Endodermal cell (in vitro differentiated cells): ENCODE data around the gene C4BPA. TPM values are rescaled to one million over a fixed set of nuclear protein-coding genes. Genes with fewer than 3 reads are reported as not detected.

ENCODE experiments used
- DNase-seq: peaks from one replicate; pipeline ENCODE4 v3.0.0-alpha.2; 2017
- H3K27ac ChIP-seq: 2 replicates; pipeline ENCODE4 v1.5.1; 2013; ENCODE audit warnings: mild to moderate bottlenecking, low read depth, low read length, moderate library complexity
- H3K27me3 ChIP-seq: 2 replicates; pipeline ENCODE4 v1.6.1; 2013; ENCODE audit warnings: mild to moderate bottlenecking, low read length, moderate library complexity; ENCODE audit not compliant: insufficient read depth, control insufficient read depth, poor library complexity, severe bottlenecking
- H3K36me3 ChIP-seq: 2 replicates; pipeline ENCODE4 v1.7.0; 2013; ENCODE audit warnings: mild to moderate bottlenecking, low read length, moderate library complexity; ENCODE audit not compliant: control insufficient read depth, insufficient read depth
- H3K4me1 ChIP-seq: one replicate; pipeline ENCODE4 v1.7.0; 2013; ENCODE audit warnings: low read length; ENCODE audit not compliant: control insufficient read depth, insufficient read depth
- H3K4me3 ChIP-seq: 2 replicates; pipeline ENCODE4 v1.5.1; 2013; ENCODE audit warnings: mild to moderate bottlenecking, low read length, moderate library complexity
- H3K9ac ChIP-seq: 2 replicates; pipeline ENCODE4 v1.6.1; 2013; ENCODE audit warnings: mild to moderate bottlenecking, low read length, moderate library complexity; ENCODE audit not compliant: poor library complexity, severe bottlenecking; ENCODE audit errors: extremely low read depth
- H3K9me3 ChIP-seq: 2 replicates; pipeline ENCODE4 v1.6.1; 2013; ENCODE audit warnings: mild to moderate bottlenecking, low read length, moderate library complexity; ENCODE audit not compliant: control insufficient read depth
- H3K27ac Mint-ChIP-seq: 2 replicates; pipeline ENCODE4 v1.8.0; 2020; ENCODE audit warnings: mixed read lengths
- H3K27me3 Mint-ChIP-seq: 2 replicates; pipeline ENCODE4 v1.8.0; 2021; ENCODE audit warnings: mild to moderate bottlenecking, mixed read lengths; ENCODE audit not compliant: insufficient read depth
- H3K36me3 Mint-ChIP-seq: 2 replicates; pipeline ENCODE4 v1.8.0; 2020; ENCODE audit warnings: low read depth, mixed read lengths
- H3K4me1 Mint-ChIP-seq: 2 replicates; pipeline ENCODE4 v1.8.0; 2020; ENCODE audit warnings: mixed read lengths
- H3K4me3 Mint-ChIP-seq: 2 replicates; pipeline ENCODE4 v1.8.0; 2020; ENCODE audit warnings: mild to moderate bottlenecking, moderate library complexity, mixed read lengths
- H3K9me3 Mint-ChIP-seq: 2 replicates; pipeline ENCODE4 v1.8.0; 2020; ENCODE audit warnings: mild to moderate bottlenecking, mixed read lengths
- CTCF ChIP-seq: fragments of 200-600 bp; sonication (generic); conservative IDR thresholded peaks from 2 replicates; pipeline ENCODE4 v1.5.0; 2021; ENCODE audit warnings: antibody characterized with exemption, mild to moderate bottlenecking
- WGBS, 2 experiments: methylation state at CpG; one replicate each; pipeline versions ENCODE4 v1.1.5 to v1.1.7; 2013; ENCODE audit warnings: missing lambda C conversion rate in 2 of 2, mixed read lengths in 1 of 2; ENCODE audit not compliant: insufficient coverage in 1 of 2, insufficient read length in 1 of 2; 5-methylcytosine and 5-hydroxymethylcytosine counted together
- total RNA-seq, 2 donors: library from RNA; stranded (reverse); fragmentation: NEBNext Ultra II Directional in 1 of 2; extraction: Animal tissue kit (Norgen Biotek cat#: 25700) in 1 of 2; gene quantifications; 2 replicates in 1 of 2; 3 replicates in 1 of 2; pipeline ENCODE4 v1.2.1, GENCODE V29; 2021

Gene C4BPA
- total RNA-seq, 2 donors from 2014 or later: not detected

- H3K27ac ChIP-seq: no peak overlapping the region
- Mint-ChIP-seq H3K27ac (no peak overlapping the region), H3K9me3 (no peaks in the 10 kb centered on the region), H3K36me3 (peaks cover 2% of the 10 kb centered on the region), H3K4me1 (peaks cover 12% of the 10 kb centered on the region), H3K4me3 (no peak overlapping the region), H3K27me3 (peaks cover 2% of the 10 kb centered on the region)
- no peaks in the 10 kb centered on the region for H3K36me3 ChIP-seq
- H3K4me3 ChIP-seq: no peak overlapping the region
- 92 to 100% methylated on average over 3 to 6 of the region's 6 CpGs for WGBS, 2 experiments
- no peak for TF ChIP-seq CTCF
- H3K9me3 ChIP-seq: no peaks in the 10 kb centered on the region
- no peaks in the 10 kb centered on the region for H3K4me1 ChIP-seq
- no peak overlapping the region for H3K9ac ChIP-seq
- H3K27me3 ChIP-seq: no peaks in the 10 kb centered on the region
- DNase-seq: no peak
Observed at GRCh38 chr1:207056673-207057072, 47.4 kb upstream of the C4BPA start.

- Histone ChIP-seq H3K36me3 (no peaks in the 10 kb centered on the region), H3K4me3 (no peak overlapping the region), H3K4me1 (no peaks in the 10 kb centered on the region), H3K27ac (no peak overlapping the region), H3K27me3 (no peaks in the 10 kb centered on the region), H3K9ac (no peak overlapping the region), H3K9me3 (no peaks in the 10 kb centered on the region)
- 89 to 92% methylated on average over 2 to 4 of the region's 4 CpGs for WGBS, 2 experiments
- Mint-ChIP-seq H3K4me3 (no peak overlapping the region), H3K9me3 (no peaks in the 10 kb centered on the region), H3K27ac (no peak overlapping the region), H3K4me1 (peaks cover 12% of the 10 kb centered on the region), H3K27me3 (peaks cover 2% of the 10 kb centered on the region), H3K36me3 (peaks cover 11% of the 10 kb centered on the region)
- no peak for DNase-seq
- no peak for TF ChIP-seq CTCF
Observed at GRCh38 chr1:207058252-207058651, 45.8 kb upstream of the C4BPA start.

- Mint-ChIP-seq H3K9me3 (no peaks in the 10 kb centered on the region), H3K4me1 (peaks cover 10% of the 10 kb centered on the region), H3K27me3 (no peaks in the 10 kb centered on the region), H3K36me3 (peaks cover 13% of the 10 kb centered on the region), H3K4me3 (no peak overlapping the region), H3K27ac (peak overlapping the region; percentile 74)
- Histone ChIP-seq H3K27me3 (no peaks in the 10 kb centered on the region), H3K9ac (no peak overlapping the region), H3K36me3 (no peaks in the 10 kb centered on the region), H3K4me3 (no peak overlapping the region), H3K9me3 (no peaks in the 10 kb centered on the region), H3K4me1 (no peaks in the 10 kb centered on the region), H3K27ac (no peak overlapping the region)
- TF ChIP-seq CTCF: peak; percentile 73
- DNase-seq: peak; percentile 67
- 80 to 85% methylated on average over 6 of the region's 6 CpGs for WGBS, 2 experiments
Observed at GRCh38 chr1:207058878-207059867, 44.9 kb upstream of the C4BPA start.
